Transverse colon (tissue), 3 donors: ENCODE data around the gene ATG2A.

Experiments used
- POLR2A ChIP-seq: fragments of 450-650 bp; IDR thresholded peaks from one replicate; pipeline ENCODE4 v1.6.1; 2016; ENCODE audit warnings: antibody characterized with exemption, mild to moderate bottlenecking, moderate library complexity
- TF ChIP-seq, protein P1 (sequence below), 5 experiments: fragments of 200-600 bp in 3 of 5; fragments of 450-650 bp in 2 of 5; sonication (generic) in 3 of 5; IDR thresholded peaks; 1 replicate in 2 of 5; 2 replicates in 3 of 5; pipeline ENCODE4 v1.5.1; 2016 to 2017; ENCODE audit warnings: antibody characterized with exemption in 5 of 5, inconsistent platforms in 3 of 5, mild to moderate bottlenecking in 2 of 5, moderate library complexity in 1 of 5

DNA sequence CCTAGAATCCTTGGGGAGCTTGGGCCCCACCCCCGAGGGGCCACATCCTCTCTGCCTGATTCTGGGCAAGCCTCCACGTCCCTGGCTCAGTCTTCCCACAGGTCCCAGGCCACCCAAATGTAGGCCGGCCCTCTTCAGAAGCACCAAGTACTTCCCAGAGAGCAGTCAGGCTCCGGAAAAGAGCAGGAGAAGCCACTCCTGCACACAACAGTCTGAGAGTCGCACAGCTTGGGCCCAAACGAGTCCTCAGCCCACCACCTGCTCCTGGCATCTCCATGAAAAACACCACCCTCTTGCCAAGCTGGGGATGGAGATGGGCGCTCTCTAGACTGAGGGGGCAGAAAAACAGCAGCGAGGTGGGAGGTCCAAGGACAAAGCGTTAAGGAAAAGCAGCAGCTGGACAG lies 54.0 kb downstream of the ATG2A start:
- no peak for TF ChIP-seq POLR2A
- TF ChIP-seq, protein P1, sequence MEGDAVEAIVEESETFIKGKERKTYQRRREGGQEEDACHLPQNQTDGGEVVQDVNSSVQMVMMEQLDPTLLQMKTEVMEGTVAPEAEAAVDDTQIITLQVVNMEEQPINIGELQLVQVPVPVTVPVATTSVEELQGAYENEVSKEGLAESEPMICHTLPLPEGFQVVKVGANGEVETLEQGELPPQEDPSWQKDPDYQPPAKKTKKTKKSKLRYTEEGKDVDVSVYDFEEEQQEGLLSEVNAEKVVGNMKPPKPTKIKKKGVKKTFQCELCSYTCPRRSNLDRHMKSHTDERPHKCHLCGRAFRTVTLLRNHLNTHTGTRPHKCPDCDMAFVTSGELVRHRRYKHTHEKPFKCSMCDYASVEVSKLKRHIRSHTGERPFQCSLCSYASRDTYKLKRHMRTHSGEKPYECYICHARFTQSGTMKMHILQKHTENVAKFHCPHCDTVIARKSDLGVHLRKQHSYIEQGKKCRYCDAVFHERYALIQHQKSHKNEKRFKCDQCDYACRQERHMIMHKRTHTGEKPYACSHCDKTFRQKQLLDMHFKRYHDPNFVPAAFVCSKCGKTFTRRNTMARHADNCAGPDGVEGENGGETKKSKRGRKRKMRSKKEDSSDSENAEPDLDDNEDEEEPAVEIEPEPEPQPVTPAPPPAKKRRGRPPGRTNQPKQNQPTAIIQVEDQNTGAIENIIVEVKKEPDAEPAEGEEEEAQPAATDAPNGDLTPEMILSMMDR (IDR thresholded peaks at IDR 0.05), result no peak
